Activated CD4-positive, alpha-beta T cell treated with anti-CD3 and anti-CD28 coated beads for 36 hours (primary cell): ENCODE data around the gene GDPD3. TPM values are rescaled to one million over a fixed set of nuclear protein-coding genes. Genes with fewer than 3 reads are reported as not detected.

Experiments used
- ATAC-seq: fragments of 200-7000 bp; cut with Tn5 transposase; one replicate; pipeline ENCODE4 v1.10.0; 2021; ENCODE audit warnings: mild to moderate bottlenecking, moderate library complexity
- CTCF ChIA-PET: fragments of 350-600 bp; sonication (Branson Sonifier 250); formaldehyde crosslinking; loops from one replicate; lab custom pipeline; 2021; ENCODE audit warnings: antibody characterized with exemption; lab: Charles Lee
- POLR2A ChIA-PET: fragments of 350-600 bp; sonication (Branson Sonifier 250); formaldehyde crosslinking; loops from one replicate; lab custom pipeline; 2021; ENCODE audit warnings: antibody characterized with exemption, inconsistent platforms; lab: Charles Lee
- DNase-seq: peaks from one replicate; pipeline ENCODE4 v3.0.0-alpha.2; 2020
- H3K27ac Mint-ChIP-seq: one replicate; pipeline ENCODE4 v1.8.0; 2021; ENCODE audit warnings: mixed read lengths
- H3K27me3 Mint-ChIP-seq: one replicate; pipeline ENCODE4 v1.8.0; 2021; ENCODE audit warnings: mixed read lengths
- H3K36me3 Mint-ChIP-seq: one replicate; pipeline ENCODE4 v1.8.0; 2021; ENCODE audit warnings: low read depth, mixed read lengths
- H3K4me1 Mint-ChIP-seq: one replicate; pipeline ENCODE4 v1.8.0; 2021; ENCODE audit warnings: mixed read lengths
- H3K4me3 Mint-ChIP-seq: one replicate; pipeline ENCODE4 v1.8.0; 2021; ENCODE audit warnings: mild to moderate bottlenecking, moderate library complexity, mixed read lengths
- H3K9me3 Mint-ChIP-seq: one replicate; pipeline ENCODE4 v1.8.0; 2021; ENCODE audit warnings: low read depth, mixed read lengths
- intact Hi-C, 2 experiments: fragments of 100-400 bp; cut with DNase I in 1 of 2; cut with micrococcal nuclease in 1 of 2; formaldehyde crosslinking; loops; one replicate each; pipeline versions ENCODE4 v1.14.2 to v1.15.1; 2022 to 2024; cut with DNase I, micrococcal nuclease
- total RNA-seq, 2 experiments: library from RNA; stranded (reverse); gene quantifications; one replicate each; pipeline ENCODE4 v1.2.3, GENCODE V29; 2021

Gene GDPD3
- total RNA-seq, 2 experiments from 2014 or later = 6.1 to 7.0 TPM

DNA sequence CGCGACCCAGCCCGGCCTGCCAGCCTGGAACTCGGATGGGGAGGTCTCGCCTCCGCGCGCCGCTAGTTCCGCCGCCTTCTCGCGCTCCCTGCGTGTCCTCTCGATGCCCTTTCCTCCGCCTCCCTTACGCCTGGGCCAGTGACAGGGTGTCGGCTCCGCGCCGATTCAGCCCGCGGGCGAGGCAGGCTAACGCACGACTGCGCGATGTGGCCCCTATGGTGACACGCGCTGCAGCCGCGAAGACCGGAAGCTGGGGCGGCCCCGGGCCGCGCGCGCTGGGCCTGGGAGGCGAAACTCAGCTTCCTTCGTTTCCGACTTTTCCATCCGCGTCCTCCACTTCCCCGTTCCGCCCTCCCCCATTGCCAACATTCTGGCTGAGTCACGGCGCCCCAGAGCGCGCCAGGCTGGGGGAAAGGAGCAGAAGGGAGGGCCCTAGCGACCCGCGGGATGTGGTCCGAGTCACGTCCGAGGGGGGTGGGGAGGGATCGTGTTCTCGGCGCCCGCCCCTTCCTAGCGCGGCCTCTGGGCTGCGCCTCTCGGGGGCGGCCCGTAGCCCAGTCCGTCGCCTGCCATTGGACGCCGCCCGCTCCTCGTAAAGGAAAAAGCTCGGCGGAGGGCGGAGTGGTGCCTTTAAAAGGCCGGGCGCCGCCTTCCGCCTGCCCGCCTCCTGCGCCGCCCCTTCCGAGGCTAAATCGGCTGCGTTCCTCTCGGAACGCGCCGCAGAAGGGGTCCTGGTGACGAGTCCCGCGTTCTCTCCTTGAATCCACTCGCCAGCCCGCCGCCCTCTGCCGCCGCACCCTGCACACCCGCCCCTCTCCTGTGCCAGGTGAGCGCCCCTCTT, 48.0 kb downstream of the GDPD3 start, which contains the start of gene ALDOA:
ALDOA (plus strand) TSS at position 659 of the 841 bp plus-strand sequence. CDS start 1,138 bp downstream, outside the sequence.
- H3K4me3 Mint-ChIP-seq = peak within 1 kb of the TSS; percentile 88
- POLR2A ChIA-PET = interaction anchor here (0.5 to 2.1 kb wide), 17 partner anchors 10 to 594 kb away, joined by 3 to 8 read pairs (median 5); partner anchors contain the start of genes CORO1A, HIRIP3, PPP4C and YPEL3
- ATAC-seq = peak; percentile 87
- H3K36me3 Mint-ChIP-seq = peaks cover 55% of the 10 kb centered on the region
- CTCF ChIA-PET = interaction anchor here (0.6 to 1.4 kb wide), 7 partner anchors 10 to 104 kb away, joined by 3 to 8 read pairs (median 4); partner anchors contain the start of gene TBX6
- no peaks in the 10 kb centered on the region for H3K9me3 Mint-ChIP-seq
- peaks cover 31% of the 10 kb centered on the region for H3K4me1 Mint-ChIP-seq
- DNase-seq = peak; percentile 99
- peak within 1 kb of the TSS; percentile 99 for H3K27ac Mint-ChIP-seq
- intact Hi-C loops = loop anchor here (1.0 to 10.0 kb wide), 24 partner anchors 10 to 1241 kb away; partner anchors contain the start of genes PPP4C (in 2 of the 2), ZNF771 (in 2 of the 2), CDIPT (in 1 of the 2) and CORO1A (in 1 of the 2)
- no peaks in the 10 kb centered on the region for H3K27me3 Mint-ChIP-seq

DNA sequence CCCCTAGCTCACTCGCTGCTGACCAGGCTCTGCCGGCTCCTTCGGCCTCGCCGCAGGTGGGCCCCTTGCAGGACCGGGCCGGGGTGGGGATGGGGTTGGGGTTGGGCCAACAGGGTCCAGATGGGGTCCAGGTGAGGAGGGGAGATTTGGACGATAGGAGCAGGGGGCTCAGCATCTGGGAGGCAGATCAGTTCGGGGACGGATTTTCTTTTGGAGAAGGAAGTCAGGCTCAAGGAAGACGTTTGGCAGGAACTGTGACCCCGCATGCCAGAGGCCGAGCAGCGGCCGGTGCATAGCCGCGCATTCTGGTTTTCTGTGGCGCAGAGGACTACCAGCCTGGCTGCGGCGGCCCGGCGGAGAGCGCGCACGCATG, 48.6 kb downstream of the GDPD3 start:
- H3K4me1 Mint-ChIP-seq = peaks cover 28% of the 10 kb centered on the region
- POLR2A ChIA-PET = interaction anchor here (0.7 to 2.1 kb wide), 8 partner anchors 12 to 342 kb away, joined by 4 to 8 read pairs (median 6); partner anchors contain the start of genes CORO1A and PPP4C
- H3K4me3 Mint-ChIP-seq = peak overlapping the region; percentile 88
- no peaks in the 10 kb centered on the region for H3K27me3 Mint-ChIP-seq
- DNase-seq (no peak), ATAC-seq (no peak)
- H3K27ac Mint-ChIP-seq = peak overlapping the region; percentile 99
- intact Hi-C loops = loop anchor here (1.0 to 10.0 kb wide), 24 partner anchors 11 to 1240 kb away; partner anchors contain the start of genes PPP4C (in 2 of the 2), ZNF771 (in 2 of the 2), CDIPT (in 1 of the 2) and CORO1A (in 1 of the 2)
- CTCF ChIA-PET = interaction anchor here (1.2 to 1.4 kb wide), 2 partner anchors 9 to 11 kb away, joined by 3 to 5 read pairs; no protein-coding TSS in a partner anchor
- H3K9me3 Mint-ChIP-seq = no peaks in the 10 kb centered on the region
- peaks cover 50% of the 10 kb centered on the region for H3K36me3 Mint-ChIP-seq

DNA sequence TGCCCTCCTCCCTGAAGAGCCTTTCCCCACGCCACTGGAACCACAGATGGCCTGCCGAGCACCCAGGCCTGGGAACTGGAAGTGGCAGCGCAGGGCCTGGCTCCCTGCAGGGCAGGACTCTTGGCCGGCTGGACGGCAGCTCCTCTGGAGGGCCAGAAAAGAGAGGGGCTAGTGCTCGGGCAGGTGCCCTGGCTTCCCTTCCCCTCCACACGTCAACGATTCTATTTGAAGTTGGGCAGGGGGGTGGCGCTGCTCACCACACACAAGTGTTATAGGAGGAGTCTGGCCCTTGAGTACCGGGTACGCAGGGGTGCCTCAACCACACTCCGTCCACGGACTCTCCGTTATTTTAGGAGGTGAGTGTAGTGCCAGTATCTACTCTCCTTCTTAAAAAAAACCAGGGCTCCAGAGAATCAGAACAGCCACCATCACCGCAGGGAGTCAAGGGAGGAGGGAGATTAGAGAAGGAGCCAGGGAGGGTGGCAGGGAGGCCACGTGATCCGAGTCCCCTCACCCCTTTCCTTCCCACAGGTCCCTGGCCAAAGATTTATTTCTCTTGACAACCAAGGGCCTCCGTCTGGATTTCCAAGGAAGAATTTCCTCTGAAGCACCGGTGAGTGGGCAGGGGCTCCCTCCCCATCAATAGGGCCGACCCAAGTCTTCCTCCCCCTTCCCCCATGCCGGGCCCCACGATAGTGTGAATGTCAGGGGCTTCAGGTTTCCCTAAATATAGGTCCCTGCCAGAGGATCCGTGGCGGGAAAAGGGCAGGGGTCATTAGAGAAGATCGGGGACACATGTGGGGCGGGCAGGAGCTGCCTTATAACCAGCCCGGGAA, 49.2 kb downstream of the GDPD3 start:
- Mint-ChIP-seq H3K4me1 (peaks cover 22% of the 10 kb centered on the region), H3K27me3 (no peaks in the 10 kb centered on the region), H3K36me3 (peaks cover 44% of the 10 kb centered on the region), H3K9me3 (no peaks in the 10 kb centered on the region), H3K4me3 (peak overlapping the region; percentile 88), H3K27ac (peak overlapping the region; percentile 99)
- CTCF ChIA-PET = interaction anchor here (0.5 to 1.2 kb wide), 7 partner anchors 9 to 1218 kb away, joined by 3 to 8 read pairs (median 4); partner anchors contain the start of gene TUFM
- DNase-seq (peak; percentile 85), ATAC-seq (peak; percentile 40)
- intact Hi-C loops = loop anchor here (2.0 to 10.0 kb wide), 6 partner anchors 67 to 1139 kb away; partner anchors contain the start of genes ZNF771 (in 2 of the 2), FBRS (in 1 of the 2), INO80E (in 1 of the 2) and ITGAL (in 1 of the 2)
- POLR2A ChIA-PET = interaction anchor here (1.2 to 2.1 kb wide), 3 partner anchors 11 to 119 kb away, joined by 5 to 7 read pairs (median 6); partner anchors contain the start of genes CORO1A and PPP4C

DNA sequence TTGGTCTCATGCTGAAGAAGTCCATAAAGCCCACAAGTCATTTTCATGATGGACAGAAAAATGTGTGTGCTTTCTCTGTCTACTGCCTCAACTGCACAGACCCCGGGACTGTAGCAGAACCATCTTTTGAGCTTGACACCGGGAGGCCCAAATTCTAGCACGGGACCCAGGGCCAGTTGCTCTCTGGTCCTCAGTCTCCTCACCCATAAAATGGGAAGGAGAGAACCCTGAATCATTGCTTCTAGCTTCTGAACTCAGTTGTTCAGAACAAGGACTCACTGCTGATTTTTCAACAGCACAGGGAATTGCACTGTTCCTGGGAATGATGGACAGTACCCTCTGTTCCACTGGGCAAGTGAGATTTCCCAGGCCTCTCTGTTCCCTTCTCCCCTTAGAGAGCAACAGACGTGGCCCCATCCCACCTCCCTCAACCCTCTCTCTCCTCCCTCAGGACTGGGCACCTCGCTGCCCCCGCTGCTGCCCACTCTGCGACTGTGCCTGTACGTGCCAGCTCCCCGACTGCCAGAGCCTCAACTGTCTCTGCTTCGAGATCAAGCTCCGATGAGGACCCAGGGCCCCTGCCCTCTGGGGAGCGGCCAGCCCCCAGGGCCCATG, 50.0 kb downstream of the GDPD3 start:
- H3K4me1 Mint-ChIP-seq = peaks cover 15% of the 10 kb centered on the region
- H3K4me3 Mint-ChIP-seq = peak overlapping the region; percentile 88
- H3K27me3 Mint-ChIP-seq = no peaks in the 10 kb centered on the region
- H3K36me3 Mint-ChIP-seq = peaks cover 37% of the 10 kb centered on the region
- DNase-seq = no peak
- intact Hi-C loops = loop anchor here (10.0 kb wide), 2 partner anchors 341 to 1139 kb away; partner anchors contain the start of genes RABEP2 (in 1 of the 2) and ZNF771 (in 1 of the 2)
- POLR2A ChIA-PET = interaction anchor here (0.7 kb wide), 1 partner anchor 363 kb away, joined by 3 read pairs; no protein-coding TSS in a partner anchor
- CTCF ChIA-PET = interaction anchor here (0.5 to 1.2 kb wide), 7 partner anchors 8 to 1217 kb away, joined by 3 to 8 read pairs (median 4); partner anchors contain the start of gene TUFM
- no peak for ATAC-seq
- no peaks in the 10 kb centered on the region for H3K9me3 Mint-ChIP-seq
- H3K27ac Mint-ChIP-seq = peak overlapping the region; percentile 99

DNA sequence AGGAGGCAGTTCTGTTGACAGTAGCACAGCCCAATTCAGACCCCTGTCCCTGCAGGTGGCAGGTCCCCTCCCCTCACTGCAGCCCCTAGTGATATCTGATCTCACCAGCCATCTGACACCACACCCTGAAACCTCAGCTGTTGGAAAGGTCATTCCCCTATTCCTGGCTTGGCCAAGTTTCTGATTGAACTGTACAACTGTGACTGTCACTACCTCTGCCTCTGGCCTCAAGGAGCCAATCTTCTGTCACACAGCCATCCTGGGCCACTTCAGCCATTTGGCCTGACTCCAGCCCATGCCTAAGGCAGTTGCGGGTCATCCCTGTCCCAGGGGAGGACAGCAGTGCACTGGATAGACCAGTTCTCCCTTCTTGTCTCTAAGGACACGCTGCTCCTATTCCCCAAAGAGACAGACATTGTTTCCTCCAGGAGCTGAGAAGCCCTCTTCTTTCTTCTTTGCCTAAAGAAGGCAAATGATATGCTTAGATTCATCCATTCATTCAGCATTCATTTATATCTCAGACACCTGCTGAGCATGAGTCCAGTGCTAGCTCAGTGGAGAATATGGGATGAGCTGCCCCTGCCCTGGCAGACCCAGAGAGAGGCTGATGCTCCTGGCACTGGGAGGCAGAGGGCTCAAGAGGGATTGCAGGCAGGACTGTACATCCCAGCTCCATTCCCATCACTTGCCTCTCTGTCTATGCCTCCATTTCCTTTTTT, 52.3 kb downstream of the GDPD3 start:
- CTCF ChIA-PET = interaction anchor here (1.0 kb wide), 1 partner anchor 17 kb away, joined by 3 read pairs; no protein-coding TSS in a partner anchor
- H3K27me3 Mint-ChIP-seq = no peaks in the 10 kb centered on the region
- intact Hi-C loops = loop anchor here (10.0 kb wide), 2 partner anchors 344 to 1136 kb away; partner anchors contain the start of genes RABEP2 (in 1 of the 2) and ZNF771 (in 1 of the 2)
- H3K4me1 Mint-ChIP-seq = peaks cover 2% of the 10 kb centered on the region
- no peak overlapping the region for H3K4me3 Mint-ChIP-seq
- H3K9me3 Mint-ChIP-seq = no peaks in the 10 kb centered on the region
- H3K36me3 Mint-ChIP-seq = peaks cover 16% of the 10 kb centered on the region
- ATAC-seq (no peak), DNase-seq (no peak)
- POLR2A ChIA-PET = no interaction called here
- H3K27ac Mint-ChIP-seq = no peak overlapping the region

DNA sequence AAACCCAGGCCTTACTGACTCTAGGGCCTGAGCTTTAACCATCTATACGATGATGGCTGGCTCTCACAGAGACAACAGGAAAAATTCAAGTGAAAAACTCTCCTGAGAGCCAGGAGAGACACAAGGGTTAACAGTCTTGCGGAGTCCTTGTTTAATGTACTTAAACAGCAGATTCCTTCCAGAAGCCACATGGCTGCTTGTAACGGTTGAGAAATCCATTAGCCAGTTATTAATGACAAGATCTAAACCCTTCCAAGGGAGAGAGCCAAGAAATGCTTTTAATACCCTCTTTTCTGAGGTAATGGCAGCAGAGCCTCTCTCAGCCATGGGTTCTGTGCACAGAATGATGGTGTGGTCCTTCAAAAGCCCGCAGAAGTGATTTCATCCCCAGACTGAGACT, 53.0 kb downstream of the GDPD3 start:
- Mint-ChIP-seq H3K9me3 (no peaks in the 10 kb centered on the region), H3K4me1 (peaks cover 3% of the 10 kb centered on the region), H3K27me3 (no peaks in the 10 kb centered on the region), H3K4me3 (no peak overlapping the region), H3K36me3 (peaks cover 11% of the 10 kb centered on the region), H3K27ac (no peak overlapping the region)
- ATAC-seq (no peak), DNase-seq (no peak)
- ChIA-PET CTCF (no interaction called here), POLR2A (no interaction called here)
- intact Hi-C loops = loop anchor here (10.0 kb wide), 2 partner anchors 344 to 1136 kb away; partner anchors contain the start of genes RABEP2 (in 1 of the 2) and ZNF771 (in 1 of the 2)

DNA sequence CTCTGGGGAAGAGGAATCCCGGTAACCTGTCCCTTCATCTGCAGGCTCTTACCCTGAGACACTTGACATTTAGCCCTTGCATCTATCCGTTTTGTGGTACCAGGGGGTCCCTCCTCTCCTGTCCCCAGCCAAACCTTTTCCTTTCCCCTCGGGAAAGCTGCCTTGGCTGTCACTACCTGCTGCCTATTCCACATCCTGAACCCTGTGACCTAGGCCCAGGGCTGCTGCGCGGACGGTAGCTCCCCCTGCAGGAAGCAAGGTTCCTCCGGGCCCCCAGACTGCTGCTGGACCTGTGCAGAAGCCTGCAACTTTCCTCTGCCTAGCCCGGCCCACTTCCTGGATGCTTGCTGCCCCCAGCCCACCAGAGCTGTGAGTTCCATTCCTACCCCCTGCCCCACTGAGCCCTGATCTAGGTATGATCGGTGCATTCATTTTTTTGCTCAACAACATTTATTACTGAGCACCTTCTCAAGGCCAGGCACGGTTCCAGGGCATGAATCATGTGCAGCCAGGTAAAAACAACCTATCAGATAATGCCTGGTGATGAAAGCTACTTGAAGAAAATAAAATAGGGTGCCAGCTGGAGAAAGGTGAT, 58.3 kb downstream of the GDPD3 start:
- H3K36me3 Mint-ChIP-seq = no peaks in the 10 kb centered on the region
- peaks cover 25% of the 10 kb centered on the region for H3K4me1 Mint-ChIP-seq
- peak overlapping the region; percentile 55 for H3K4me3 Mint-ChIP-seq
- intact Hi-C loops = no loop called here
- H3K9me3 Mint-ChIP-seq = no peaks in the 10 kb centered on the region
- POLR2A ChIA-PET = interaction anchor here (1.0 to 1.1 kb wide), 2 partner anchors 10 to 36 kb away, joined by 3 to 7 read pairs; partner anchors contain the start of genes ALDOA and TBX6
- DNase-seq (peak; percentile 78), ATAC-seq (peak; percentile 84)
- CTCF ChIA-PET = interaction anchor here (0.7 to 1.8 kb wide), 17 partner anchors 8 to 693 kb away, joined by 3 to 14 read pairs (median 5); partner anchors contain the start of genes ALDOA, PAGR1, PHKG2 and TAOK2
- H3K27ac Mint-ChIP-seq = no peak overlapping the region
- peaks cover 2% of the 10 kb centered on the region for H3K27me3 Mint-ChIP-seq
